Activated gamma-delta T cell treated with anti-CD3 and anti-CD28 coated beads, Interleukin-2, amount 50 U/mL, for 16 hours (primary cell): ENCODE measurements around the gene ZBTB39.
"Not testable (repeated sequence)": the region's sequence is repeated elsewhere in the genome, so short reads cannot be mapped to it uniquely, and the experiment has no call there.

Source experiments
- DNase-seq: peaks from one replicate; pipeline ENCODE4 v3.0.0-alpha.2; 2020; ENCODE audit warnings: low read depth

ZBTB39 gene

DNA sequence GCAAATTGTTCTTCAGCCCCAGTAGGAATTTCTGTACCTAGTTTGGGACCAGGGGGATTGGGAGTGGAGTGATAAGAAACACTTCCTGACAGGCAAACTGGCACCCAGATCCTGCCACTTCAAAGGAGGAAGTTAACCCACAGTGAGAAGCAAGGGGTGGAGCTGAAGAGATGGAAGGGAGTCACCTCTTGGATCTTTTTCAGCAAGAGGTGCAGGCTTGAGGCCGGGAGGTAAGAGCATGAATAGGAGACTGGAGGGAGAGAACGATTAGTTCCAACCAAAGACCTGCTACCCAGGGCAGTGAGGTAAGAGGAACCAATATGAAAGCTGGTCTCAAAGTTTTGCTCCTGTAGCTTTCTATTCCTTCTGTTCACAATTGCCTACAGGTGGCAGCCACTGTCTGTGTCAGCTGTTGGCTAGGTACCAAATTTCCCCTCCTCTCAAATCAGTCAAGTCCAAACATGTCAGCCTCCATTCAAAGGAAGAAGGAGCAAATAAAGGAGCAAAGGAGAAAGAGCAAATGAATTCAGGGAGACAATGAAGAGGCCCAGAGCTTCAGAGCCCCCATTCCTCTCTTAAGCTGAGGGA lies 24.9 kb upstream of the ZBTB39 start:
- DNase-seq, result no peak

DNA sequence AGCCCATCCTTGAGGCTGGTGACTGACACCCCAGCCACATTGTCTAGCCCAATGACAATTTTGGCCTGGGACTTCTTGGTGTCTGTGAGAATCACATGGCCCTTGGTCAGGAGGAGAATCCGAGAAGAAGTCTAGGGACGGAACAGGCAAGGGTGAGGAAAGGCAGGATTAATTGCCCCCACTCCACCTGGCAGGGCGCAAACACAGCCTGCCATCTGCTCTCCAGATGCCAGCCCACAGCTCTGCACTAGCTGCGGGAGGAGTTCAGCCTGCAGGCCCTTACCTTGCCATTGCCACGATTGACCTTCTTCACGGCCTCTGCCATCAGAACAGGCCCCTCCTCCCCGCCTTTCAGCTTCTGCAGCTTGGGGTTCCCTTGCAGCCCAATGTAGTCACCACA lies 23.1 kb upstream of the ZBTB39 start:
- DNase-seq, result no peak

DNA sequence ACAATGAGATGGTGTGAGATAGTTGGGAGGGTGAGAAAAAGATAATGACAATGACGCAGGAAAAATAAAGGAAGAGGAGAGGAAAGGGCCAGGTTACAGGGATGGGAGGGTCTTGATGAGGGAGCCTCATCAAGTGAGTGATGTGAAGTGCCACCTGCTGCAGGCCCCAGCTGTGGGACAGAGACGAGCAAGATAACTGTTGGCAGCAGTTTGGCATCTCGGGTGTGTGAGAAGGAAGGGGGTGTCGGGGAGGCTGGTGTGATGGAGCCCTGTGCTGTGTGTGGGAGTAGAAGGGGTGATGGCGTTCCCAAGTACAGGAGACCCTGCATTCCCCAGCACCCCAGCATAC lies 21.4 kb upstream of the ZBTB39 start:
- no peak for DNase-seq

DNA sequence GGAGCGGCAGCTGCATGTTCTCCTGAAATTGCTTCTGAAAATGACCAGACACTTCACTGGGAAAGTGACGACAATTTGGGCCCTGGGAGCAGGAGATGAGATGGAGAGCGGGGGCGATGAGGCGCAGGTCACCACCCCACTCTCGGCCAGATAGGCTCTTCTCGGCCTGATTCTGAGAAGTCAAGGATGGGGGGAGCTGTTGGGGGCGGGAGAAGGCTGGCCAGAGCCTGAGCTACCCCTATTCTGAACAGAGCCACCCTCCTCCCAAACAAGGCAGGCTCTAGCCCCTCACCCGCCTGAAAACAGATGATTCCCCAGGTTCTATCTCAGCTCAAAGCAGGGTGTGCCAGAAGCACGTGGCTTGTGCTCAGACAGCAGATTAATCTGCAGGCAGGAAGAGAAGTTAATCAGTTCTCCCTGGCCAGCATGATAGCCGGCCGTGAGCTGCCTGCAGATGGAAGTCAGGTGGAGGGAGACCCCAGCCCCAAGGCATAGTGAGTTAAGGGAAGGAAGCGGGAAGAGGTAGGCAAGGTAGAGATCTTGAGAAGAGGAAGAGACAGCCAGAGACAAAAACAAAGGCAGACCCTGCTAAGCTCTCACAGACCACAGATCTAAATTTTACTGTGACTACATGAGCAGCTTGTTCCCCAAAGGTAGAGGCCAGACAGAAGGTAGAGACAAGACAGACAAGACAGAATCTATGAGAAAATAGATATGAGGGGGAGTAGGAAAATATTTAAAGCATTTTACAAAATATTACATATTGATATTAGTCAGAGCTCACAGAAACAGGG lies 20.9 kb upstream of the ZBTB39 start:
- DNase-seq, result no peak

DNA sequence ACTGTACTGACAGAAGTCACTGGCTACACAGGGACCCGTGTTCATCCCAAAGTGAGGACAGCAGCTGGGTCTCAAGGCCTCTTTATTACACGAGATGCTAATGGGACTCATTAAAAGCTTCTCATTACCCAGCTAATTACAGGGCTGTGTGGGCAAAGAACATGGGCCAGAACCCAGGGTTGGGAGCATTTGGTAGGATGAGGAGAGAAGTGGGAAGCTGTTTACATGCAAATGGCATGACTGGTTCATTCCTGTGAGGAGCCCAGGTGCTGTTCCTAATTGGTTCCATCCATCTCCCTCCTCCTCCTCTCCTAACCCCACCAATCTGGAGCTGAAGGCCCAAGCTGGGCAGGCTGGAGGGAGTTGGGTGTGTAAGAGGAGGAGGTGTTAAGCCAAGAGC lies 18.9 kb upstream of the ZBTB39 start:
- DNase-seq, result no peak

DNA sequence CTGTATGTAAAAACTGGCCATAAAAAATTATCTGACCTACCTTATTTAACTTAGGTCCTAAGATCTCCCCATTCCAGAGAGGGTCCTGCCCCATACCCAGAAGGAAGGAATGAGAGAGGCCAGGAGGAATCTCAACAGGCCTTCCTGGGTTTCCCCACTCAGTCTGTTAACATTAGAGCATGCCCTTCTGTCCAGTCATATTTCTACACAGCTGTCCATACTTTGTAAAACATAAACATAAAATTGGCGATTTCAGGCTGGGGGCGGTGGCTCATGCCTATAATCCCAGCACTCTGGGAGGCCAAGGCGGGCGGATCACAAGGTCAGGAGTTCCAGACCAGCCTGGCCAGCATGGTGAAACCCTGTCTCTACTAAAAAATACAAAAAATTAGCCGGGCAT lies 16.0 kb upstream of the ZBTB39 start:
- DNase-seq, result not testable (repeated sequence)

DNA sequence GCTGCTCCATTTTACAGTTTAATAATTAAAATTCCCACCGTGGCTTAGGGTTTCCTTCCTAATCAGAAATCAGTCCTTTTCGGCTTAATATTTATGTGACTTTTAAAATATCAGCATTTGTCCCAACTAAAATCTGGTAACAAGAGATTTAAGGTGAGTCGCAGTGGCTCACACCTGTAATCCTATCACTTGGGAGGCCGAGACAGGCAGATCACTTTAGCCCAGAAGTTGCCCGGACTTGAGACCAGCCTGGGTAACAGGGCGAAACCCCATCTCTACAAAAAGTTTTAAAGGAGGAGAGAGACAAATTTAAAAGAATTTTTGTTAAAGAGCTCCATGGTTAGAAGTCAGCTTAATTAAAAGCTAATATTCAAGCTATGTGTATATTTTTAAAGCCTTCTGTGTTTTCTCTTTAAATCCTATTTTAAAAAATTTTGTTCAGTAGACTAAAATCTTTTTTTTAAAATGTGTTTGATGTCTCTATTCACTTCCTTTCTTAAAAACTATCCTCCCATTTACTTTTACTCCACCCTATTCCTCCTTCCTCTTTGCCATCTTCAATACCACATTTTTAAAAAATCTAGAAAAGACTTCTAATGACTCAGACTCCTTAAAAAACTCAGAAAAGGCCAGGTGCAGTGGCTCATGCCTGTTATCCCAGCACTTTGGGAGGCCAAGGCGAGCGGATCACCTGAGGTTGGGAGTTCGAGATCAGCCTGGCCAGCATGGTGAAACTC lies 13.8 kb upstream of the ZBTB39 start:
- DNase-seq, result no peak

DNA sequence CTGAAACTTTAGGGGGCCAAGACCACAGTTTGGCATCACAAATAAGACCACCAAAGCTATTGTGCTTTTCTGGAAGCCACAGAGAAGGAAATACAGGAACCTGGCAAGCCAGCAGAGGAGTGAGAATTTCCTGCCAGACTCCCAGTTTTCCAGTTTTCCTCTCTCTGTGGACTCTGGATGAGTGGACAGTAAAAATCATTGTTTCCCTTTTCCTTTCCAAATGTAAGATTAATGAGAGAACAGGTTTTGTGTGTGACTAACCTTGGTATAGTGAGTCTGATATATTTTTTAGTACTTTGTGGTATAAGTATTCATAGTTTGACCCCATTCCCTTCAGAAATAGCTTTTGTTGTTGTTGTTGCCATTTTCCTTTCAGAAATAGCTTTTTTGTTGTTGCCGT lies 12.6 kb upstream of the ZBTB39 start:
- no peak for DNase-seq

DNA sequence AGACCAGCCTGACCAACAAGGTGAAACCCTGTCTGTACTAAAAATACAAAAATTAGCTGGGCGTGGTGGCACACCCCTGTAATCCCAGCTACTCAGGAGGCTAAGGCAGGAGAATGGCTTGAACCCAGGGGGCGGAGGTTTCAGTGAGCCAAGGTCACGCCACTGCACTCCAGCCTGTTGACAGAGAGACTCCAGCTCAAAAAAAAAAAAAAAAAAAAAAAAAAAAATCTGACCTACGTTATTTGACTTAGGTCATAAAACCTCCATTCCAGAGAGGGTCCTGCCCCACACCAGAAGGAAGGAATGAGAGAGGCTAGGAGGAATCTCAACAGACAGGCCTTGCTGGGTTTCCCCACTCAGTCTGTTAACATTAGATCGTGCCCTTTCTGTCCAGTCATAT lies 12.0 kb upstream of the ZBTB39 start:
- DNase-seq, result not testable (repeated sequence)

DNA sequence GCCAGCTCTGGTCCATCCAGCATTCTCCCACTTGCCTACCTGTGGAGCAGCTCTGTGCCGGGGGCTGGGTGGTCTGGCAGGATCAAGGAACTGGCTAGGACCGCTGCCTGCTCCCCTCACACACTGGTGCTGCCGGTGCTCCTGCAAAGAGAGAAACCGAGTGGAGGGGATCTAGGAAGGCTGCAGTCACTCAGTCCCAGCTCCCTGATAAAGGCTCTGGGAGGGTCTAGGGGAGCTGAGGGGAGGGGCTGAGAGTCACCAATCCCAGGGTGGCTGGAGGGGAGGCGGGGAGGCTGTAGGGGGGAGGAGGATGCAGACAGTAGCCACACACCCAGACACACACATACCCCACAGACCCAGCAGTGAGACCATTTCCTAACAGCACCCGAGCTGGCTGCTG lies 10.0 kb upstream of the ZBTB39 start, which contains the start of gene TAC3:
TAC3 (minus strand) TSS at position 182 of the 400 bp plus-strand sequence. CDS start 732 bp downstream, outside the sequence.
- no peak for DNase-seq

DNA sequence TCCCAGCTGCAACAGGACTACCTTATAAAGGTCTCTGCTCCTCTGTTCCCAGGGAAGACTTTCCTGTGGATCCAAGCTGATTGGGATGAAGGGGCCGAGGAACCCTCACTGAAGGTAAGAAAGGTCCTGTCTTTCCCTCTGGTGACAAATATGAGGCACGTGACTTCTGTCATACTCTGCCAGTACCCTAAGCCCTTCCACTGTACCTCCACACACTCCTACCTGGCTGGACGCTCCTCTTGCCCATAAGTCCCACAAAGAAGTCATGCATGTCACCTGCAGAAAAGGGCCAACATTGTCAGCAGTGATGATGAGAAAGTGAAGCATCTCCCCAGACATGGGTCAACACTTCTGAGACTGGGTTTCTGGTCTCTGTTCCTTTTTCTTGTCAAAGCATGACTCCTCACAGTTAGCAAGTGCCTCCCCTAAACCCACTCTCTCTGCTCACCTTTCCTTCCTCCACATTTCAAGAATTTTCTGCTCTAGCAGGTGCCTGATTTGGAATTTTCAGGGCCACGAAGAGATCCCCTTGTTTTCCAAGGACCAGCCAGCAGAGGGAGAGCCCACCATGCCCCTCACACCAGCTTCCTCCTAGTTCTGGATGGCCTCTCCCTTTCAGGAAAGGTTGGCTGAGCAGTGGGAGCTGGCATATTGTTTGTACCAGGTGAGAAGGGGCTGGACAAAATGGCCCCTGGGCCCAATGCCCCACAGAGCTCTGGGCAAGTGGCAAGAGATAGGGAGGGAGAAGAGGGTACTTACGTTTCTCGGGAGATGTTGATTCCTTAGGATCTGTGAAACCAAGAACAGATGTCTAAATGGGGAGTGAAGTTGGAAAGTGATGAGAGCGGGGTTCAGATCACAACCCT lies 6.5 kb upstream of the ZBTB39 start:
- no peak for DNase-seq

DNA sequence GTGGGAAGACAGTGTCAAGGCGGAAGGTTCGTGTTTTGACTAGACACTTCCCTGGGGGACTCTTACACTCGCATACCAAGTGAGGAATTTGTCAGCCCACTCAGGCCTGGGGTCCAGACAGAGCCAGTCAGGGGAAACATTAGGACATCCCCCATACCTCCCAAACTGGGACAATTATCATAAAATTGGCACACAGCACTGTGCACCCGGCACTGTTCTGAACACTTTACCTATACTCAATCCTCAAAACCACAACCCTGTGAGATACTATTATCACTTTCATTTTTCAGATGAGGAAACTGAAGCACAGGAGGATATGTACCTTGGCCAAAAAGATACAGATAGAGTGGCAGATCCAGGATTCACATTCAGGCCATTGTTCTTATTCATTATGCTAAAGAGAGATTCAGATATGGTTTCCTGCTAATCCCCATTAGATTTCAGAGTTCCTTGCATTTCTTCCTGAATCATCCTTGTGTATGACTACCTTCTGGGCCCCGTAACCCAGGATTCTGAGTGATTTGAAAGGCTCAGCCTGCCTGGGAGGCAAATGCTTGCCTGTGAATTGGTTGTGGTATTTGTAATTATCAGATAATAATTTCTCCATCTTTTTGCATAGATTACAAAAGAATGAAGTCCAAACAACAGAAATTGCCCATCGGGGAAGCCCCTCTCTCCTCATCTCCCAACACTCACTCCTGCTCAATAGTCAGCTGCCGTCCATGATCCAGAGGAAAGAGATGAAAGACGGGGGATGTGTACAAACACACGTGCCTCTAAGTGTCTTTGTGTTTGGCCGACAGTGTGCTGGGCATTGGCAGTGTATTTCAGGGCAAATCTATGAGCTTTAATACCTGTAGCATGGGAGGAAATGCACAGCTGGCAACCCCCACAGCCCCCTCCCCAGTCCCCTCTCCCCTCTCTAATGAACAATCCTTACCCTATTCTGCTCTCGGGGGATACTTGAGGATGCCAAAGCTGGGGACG lies 5.4 kb upstream of the ZBTB39 start:
- no peak for DNase-seq

DNA sequence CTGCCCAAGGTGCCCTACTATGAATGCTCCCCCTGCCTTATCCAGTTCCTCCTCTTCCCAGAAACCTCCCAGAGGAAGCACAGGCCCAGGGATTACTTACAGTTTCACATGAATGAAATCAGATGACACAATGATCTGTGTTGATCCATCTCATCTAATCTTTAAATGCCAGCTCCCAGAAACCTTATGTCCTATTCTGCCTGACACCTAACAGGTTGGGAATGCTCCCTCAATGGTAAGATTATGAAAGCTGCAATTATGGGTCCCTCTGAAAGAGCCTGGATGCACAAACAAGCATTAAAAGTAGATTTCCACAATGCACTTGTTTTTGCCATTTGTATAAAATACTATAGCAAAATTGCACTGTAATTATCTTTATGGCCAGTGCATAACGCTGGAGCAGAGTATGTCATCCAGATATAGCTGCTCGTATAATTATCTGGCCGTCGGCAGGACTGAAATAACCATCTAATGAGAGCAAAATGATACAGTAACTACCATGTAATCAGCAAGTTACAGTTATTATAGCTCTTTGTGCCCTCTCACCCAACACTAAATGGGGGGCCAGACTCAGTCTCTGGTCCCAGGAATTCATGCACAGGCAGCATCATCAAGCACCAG lies 4.4 kb upstream of the ZBTB39 start:
- DNase-seq, result no peak

DNA sequence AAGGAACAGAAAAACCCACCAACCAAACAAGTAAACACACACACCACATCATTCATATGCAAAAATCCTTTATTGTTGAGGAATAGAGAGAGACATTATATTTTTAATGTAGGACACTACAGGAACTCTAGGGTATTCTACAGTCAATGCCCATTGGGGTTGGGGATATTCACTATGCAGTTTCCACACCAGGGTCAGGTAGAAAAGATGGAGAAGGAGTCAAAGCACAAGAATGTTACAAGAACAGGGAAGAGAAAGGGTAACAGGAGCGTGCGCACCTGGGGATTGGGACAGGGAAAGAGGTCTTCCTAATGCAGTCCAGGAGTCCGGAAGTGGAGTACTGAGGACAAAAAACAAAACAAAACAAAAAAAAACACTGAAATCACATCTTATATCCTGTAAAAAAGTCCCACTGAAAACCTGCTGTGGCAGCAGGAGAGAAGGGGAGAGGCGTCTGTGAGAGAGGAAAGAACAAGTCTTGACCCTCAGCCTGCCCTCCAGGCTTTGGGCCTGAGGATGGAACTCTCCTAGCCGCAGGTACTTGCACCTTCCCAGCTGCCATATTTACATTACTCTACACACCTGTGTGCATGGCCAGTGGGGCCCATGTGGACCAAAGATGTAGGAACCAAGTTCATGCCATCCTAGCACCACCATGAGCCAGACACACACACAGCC lies 3.7 kb upstream of the ZBTB39 start:
- no peak for DNase-seq

DNA sequence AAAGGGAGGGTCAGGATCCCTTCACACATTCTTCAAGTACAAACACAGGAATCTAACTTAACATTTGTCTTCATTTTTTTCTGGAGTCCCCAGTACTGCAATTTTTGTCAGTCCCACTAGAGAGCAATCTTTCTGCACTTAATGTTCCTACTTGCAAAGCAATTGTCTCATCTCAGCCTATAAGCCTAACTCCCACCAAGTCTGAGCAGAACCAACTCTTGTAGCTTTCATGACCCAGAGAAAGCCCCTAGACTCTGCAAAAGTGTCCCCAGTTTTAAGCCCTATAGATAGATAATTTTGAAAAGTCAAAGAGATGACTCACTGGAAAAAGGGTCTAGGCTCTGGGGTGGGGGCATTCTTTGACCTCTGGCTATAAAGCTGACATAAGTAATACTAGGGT lies 1.8 kb upstream of the ZBTB39 start:
- no peak for DNase-seq

DNA sequence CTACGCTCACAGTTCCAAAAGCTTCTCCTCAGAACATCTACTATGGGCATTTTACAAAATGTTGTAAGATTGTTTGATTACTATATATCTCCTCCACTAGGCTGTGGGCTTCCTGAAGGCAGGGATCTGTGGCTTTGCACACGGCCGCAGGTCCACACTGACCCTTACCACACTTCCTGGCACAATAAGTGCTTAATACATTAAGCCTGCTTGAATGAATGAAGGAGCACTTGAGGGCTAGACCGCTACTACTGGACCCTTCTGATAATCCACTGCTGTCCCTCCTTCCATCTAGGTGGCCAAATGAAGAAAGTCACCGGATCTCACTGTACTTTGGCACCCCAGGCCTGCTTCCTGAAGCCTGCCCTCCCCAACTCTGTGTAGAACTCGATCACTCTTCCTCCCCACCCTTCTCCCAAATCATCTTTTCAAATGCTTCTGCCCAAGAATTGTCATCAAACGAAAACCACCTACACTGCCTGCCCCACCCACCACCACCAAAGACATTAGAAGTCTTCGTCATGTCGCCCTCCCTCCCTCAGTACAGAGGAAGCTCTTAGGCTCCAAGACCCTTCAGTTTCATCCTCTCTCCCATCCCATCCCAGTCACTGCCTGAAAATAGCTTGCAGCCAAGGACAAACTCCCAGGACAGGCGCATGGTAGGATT lies 596 bp upstream of the ZBTB39 start:
- DNase-seq, result no peak

DNA sequence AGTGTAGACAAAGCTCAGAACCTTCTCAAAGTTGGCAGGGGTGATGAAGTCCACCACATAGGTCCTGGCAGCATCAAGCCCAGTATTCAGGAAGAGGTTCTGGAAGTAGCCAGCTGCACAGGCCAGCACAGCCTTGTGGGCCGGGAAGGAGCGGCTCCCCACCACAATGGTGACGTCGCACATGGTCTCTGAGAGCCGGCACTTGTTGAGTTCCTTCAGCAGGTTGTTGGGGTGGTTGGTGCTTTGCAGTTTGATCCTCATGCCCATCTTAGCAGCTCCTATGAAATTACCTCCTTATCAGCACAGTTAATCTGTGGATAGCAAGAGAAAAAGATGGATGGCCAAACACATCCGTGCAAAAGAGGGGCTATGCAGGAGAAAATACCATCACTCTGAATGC lies 1.7 kb downstream of the ZBTB39 start:
- no peak for DNase-seq

DNA sequence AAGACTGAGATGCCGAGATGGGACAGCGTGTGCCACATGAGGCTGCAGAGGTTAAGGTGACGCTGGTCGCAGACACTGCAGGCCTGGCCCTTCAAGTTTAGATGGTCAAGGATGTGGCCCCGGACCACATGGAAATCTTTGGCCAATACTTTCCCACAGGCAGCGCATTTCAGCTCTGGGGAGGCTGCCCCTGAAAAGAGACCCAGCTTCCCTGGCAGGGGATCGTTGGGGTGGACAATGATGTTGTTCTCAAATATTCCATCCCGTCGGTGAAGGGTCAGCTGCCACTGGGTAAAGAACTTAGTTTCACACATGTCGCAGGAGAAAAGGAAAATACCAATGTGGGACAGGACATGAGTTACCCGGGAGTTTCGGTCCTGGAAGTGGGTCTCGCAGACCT lies 3.0 kb downstream of the ZBTB39 start:
- no peak for DNase-seq

DNA sequence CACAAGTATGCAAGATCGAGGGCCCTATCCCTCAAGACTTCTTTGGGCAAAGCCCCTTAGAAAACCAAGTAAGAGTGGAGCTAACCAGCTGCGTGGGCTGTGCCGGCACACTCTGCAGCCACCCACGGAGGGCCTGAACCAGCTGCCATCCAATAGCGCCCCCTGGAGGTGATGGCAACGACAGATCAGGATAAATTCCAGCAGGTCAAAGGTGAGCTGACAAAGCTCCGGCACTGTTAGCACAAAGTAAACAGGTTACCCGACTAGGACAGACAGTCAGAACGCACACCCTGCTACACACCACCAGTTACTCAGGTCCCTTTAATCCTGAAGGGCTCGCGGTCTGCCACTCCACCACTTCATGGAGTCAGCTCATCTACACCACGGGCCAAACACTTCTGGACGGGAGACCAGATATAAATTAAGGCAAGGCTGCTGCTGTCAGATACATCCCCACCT lies 4.9 kb downstream of the ZBTB39 start:
- peak; percentile 49 for DNase-seq
